Inflammatory macrophage (primary cell): ENCODE results near the gene EDN1.
"Not testable (repeated sequence)": the region's sequence is repeated elsewhere in the genome, so short reads cannot be mapped to it uniquely, and the experiment has no call there.

Experiments
- DNase-seq, 2 donors: peaks; one replicate each; pipeline ENCODE4 v3.0.0-alpha.2; 2020 to 2022

Gene EDN1

GRCh38 chr6:12328701-12329100 is 38.5 kb downstream of the EDN1 start:
- DNase-seq, result no peak

GRCh38 chr6:12331474-12331873 is 41.3 kb downstream of the EDN1 start:
- DNase-seq, result no peak

- DNase-seq, result peak; percentile 12 to 50
Observed at GRCh38 chr6:12331951-12332749, 42.0 kb downstream of the EDN1 start.

GRCh38 chr6:12332750-12333079 is 42.6 kb downstream of the EDN1 start:
- not testable (repeated sequence) for DNase-seq

GRCh38 chr6:12333128-12333527 is 43.0 kb downstream of the EDN1 start:
- DNase-seq, result no peak

GRCh38 chr6:12334526-12335130 is 44.5 kb downstream of the EDN1 start:
- DNase-seq, result no peak

- no peak for DNase-seq
Observed at GRCh38 chr6:12335131-12335527, 45.0 kb downstream of the EDN1 start.

- DNase-seq, result no peak
Observed at GRCh38 chr6:12335717-12336116, 45.6 kb downstream of the EDN1 start.

GRCh38 chr6:12336121-12336971 is 46.2 kb downstream of the EDN1 start:
- no peak for DNase-seq

- DNase-seq, result no peak
Observed at GRCh38 chr6:12339022-12339421, 48.9 kb downstream of the EDN1 start.

- no peak for DNase-seq
Observed at GRCh38 chr6:12339808-12340487, 49.8 kb downstream of the EDN1 start.

GRCh38 chr6:12340488-12340818 is 50.3 kb downstream of the EDN1 start:
- DNase-seq, result no peak

- peak in 1 of 2 donors; percentile 11 for DNase-seq
Observed at GRCh38 chr6:12342664-12343063, 52.5 kb downstream of the EDN1 start.

- peak in 1 of 2 donors; percentile 66 for DNase-seq
Observed at GRCh38 chr6:12343122-12343439, 52.9 kb downstream of the EDN1 start.

- DNase-seq, result peak in 1 of 2 donors; percentile 64
Observed at GRCh38 chr6:12343440-12344162, 53.4 kb downstream of the EDN1 start.

GRCh38 chr6:12344296-12344695 is 54.1 kb downstream of the EDN1 start:
- DNase-seq, result no peak

- DNase-seq, result no peak
Observed at GRCh38 chr6:12344961-12345693, 55.0 kb downstream of the EDN1 start.

GRCh38 chr6:12345694-12346058 is 55.5 kb downstream of the EDN1 start:
- DNase-seq, result no peak
